Activated T-cell treated with anti-CD3 and anti-CD28 coated beads, Interleukin-2, amount 50 U/mL, for 48 hours (primary cell): ENCODE data around the gene DGUOK.
"Not testable (repeated sequence)": the region's sequence is repeated elsewhere in the genome, so short reads cannot be mapped to it uniquely, and the experiment has no call there.

Experiments used
- DNase-seq, 2 experiments: peaks; one replicate each; pipeline ENCODE4 v3.0.0-alpha.2; 2020

The DGUOK gene

DNA sequence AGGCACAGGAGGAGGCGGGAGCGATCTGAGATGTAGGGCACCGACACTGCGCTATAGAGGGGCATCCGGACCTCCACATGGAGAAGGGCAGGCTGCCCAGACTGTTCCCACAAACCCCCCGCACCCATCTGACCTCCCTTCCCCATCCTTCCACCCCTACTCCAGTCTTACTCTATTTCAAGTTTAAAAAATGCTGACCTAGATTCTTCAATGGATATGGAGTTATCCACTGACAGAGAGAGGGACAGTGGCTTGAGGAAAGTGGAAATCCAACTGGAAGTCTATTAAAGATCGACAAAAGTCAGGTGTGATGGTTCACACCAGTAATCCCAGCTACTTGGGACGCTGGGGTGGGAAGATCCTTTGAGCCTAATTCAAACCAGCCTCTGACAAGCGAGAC, 5.1 kb upstream of the DGUOK start:
- no peak for DNase-seq

GRCh38 chr2:73922681-73923080, 4.0 kb upstream of the DGUOK start:
- DNase-seq: no peak

DNA sequence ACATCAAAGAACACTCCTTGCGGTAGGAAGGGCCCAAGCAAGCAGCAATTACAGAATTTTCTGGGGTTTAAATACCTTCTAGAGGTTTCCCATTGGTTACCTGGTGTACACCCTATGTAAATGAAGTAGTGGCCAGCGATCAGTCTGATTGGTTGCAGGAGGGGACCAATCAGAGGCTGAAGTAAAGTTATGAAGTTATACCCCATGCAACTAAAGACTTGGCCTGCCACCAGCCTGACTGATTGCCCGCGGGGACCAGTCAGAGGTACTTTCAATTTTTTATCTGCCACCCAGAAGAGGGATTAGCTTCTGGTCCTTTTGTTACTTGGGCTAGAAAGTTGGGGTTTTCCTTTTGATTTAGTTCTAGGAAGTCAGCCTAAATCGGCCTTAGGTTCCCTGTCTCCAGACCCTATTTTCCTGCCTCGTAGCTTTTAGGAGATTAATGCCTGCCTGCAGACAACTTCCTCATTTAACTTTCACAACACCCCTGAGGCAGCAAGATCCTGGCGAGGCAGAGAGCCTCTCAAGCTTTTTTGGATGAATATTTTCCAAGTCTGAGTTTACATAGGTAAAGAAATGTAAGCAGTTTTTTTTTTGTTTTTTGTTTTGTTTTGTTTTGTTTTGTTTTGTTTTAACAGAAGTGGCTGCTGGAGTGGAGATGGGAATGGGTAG, 1.5 kb upstream of the DGUOK start:
- DNase-seq: no peak

- peak in 1 of 2 experiments; percentile 28 for DNase-seq
Measured at GRCh38 chr2:73925853-73926492, 707 bp upstream of the DGUOK start.

DNA sequence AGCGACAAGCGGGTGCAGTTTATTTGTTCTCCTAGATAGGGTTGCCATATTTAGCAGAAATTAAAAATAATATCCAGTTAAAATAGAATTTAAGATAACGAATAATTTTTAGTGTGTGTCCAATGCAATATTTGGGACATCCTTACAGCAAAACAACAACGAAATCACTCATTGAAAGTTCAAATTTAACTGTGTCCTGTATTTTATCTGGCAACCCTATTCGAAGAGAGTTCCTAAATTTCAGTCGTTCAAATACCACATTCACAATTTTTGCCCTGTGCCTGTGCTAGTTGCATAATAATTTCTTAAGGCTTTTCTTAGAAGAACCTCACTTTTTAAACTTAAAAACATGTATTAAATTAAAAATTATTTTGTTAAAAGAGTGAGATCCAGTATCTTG, 664 bp downstream of the DGUOK start:
- DNase-seq: no peak

DNA sequence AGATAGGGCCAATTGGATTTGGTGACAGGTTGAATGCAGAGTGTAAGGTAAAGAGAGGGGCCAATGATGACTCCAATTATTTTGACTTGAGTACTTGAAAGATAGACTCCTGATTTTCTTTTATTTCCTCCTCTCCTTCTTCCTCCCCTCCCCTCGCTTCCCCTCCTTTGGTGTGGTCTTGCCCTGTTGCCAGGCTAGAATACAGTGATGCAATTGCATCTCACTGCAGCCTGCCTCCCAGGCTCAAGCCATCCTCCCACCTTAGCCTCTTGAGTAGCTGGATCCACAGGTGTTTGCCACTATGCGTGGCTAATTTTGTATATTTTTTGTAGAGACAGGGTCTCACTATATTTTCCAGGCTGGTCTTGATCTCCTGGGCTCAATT, 2.3 kb downstream of the DGUOK start:
- DNase-seq: no peak

DNA sequence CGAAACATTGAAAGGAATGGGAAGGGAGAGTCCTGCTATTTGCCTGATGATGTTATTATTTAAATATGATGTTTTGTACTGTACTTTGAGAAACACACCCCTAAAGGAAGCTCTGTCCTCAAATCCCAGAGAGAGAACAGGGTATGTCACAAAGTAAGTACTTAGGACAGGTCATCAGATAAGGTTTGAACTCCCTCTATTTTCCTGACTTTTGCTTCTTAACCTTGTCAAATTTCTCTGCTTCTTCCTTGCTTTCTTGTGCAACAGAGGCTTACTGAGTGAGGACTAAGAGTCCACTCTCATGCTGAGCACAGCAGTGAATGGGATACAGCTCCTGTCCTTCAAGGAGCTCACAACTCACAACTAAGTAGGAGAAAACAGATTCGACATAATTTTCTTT, 3.7 kb downstream of the DGUOK start:
- no peak for DNase-seq

- DNase-seq: peak; percentile 57 to 68
Measured at GRCh38 chr2:73931531-73932500, 5.1 kb downstream of the DGUOK start.

- DNase-seq: no peak
Measured at GRCh38 chr2:73933194-73933593, 6.5 kb downstream of the DGUOK start.

GRCh38 chr2:73935641-73936040, 9.0 kb downstream of the DGUOK start:
- no peak for DNase-seq

- no peak for DNase-seq
Measured at GRCh38 chr2:73937103-73937885, 10.6 kb downstream of the DGUOK start.

DNA sequence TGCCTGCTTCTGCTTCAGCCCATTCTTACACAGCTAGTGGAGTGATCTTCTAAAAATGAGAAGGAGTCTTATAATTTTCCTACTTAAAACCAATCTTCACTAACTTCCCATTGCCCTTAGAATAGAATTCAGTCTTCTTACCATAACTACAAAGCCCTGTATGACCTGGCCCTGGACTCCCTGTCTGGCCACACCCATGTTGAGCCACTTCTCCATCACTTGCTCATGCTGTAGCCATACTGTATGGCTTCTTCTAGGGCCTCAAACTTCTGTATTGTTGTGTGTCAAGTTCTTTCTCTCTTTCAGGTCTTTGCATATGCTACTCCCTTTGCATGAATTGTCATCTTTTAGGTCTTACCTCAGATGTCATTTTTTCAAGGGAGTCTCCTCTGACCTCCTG, 11.2 kb downstream of the DGUOK start:
- no peak for DNase-seq

- DNase-seq: peak in 1 of 2 experiments; percentile 41
Measured at GRCh38 chr2:73938718-73939352, 12.2 kb downstream of the DGUOK start.

DNA sequence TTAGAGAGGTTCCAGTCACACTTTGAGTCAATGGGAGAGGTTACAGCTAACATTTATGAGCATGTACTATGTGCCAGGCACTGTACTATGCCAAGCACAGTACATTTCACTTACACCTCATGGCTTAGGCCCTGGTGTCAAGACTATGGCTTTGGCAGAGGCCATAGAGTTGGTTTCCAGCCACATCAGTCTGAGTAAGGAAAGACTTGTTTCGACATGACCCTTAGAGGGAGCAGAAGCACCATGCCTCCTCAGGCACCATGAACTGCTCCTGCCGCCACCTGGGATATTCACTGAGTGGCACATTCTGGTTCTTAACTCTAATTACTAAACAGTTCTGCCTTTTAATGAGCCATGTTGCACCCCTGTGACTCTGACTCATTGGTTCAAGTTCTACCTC, 12.7 kb downstream of the DGUOK start:
- DNase-seq: peak; percentile 51 to 61

DNA sequence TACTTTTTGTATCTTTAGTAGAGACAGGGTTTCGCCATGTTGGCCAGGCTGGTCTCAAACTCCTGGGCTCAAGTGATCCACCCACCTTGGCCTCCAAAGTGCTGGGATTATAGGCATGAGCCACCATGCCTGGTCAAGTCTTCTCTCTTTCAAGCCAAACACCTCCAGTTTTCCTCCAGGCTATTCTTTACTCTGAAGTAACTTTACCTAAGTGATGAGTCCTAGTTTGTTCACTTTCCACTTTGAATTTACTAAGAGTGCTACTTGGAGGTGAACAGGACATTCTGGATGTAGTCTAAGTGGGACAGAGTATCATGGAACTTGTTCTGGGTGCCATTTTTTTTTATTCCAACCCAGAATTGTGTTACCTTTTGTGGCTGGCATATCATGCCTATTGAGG, 13.4 kb downstream of the DGUOK start:
- not testable (repeated sequence) for DNase-seq

- no peak for DNase-seq
Measured at GRCh38 chr2:73942664-73943063, 16.0 kb downstream of the DGUOK start.

DNA sequence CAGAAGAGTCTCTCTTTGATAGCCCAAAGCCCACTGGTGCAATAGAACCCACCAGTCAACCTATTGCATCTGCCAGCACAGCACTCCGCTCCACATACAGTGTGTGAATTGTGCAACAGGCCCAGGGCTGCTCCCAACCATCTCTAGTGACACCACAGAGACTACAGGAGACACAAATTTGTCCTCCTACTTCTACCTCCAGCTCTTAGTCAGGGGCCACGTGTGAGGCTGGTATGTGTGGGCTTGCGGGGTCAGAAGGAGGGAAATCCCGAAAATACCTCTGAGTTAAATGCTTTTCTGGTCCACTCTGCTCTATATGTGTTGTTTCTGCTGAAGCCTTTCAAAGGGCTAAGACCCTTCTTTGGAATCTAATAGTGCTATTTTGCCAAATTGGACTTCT, 18.0 kb downstream of the DGUOK start:
- peak; percentile 49 to 60 for DNase-seq

DNA sequence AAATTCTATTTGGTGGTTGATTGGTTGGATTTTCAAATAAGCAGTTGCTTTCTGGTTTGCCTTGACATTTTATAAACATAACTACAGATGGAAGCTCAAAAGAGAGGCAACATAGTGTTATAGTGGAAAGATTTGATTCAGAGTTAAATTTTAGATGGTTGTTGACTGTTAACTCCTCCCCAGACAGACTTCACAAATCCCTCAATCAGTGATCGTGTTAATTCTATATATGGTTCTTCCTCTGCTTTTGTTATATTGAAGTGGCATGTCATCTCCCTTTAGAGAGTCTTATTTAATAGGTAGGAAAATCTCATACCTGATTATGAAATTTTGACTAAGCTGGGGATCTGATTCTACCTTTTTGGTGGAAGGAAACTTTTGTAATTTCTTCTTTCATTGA, 19.5 kb downstream of the DGUOK start:
- no peak for DNase-seq

DNA sequence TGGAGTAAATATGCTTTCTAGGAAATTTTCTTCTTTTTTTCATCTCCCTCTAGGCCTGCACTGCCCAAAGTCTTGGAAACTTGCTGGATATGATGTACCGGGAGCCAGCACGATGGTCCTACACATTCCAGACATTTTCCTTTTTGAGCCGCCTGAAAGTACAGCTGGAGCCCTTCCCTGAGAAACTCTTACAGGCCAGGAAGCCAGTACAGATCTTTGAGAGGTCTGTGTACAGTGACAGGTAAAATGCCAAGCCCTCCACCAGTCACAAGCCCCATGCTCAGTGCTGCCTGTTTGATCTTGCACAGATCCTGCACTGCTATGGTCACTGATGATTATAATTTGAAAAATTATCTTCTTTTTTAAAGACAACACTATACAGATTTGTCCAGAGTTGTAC, 20.0 kb downstream of the DGUOK start:
- DNase-seq: no peak

DNA sequence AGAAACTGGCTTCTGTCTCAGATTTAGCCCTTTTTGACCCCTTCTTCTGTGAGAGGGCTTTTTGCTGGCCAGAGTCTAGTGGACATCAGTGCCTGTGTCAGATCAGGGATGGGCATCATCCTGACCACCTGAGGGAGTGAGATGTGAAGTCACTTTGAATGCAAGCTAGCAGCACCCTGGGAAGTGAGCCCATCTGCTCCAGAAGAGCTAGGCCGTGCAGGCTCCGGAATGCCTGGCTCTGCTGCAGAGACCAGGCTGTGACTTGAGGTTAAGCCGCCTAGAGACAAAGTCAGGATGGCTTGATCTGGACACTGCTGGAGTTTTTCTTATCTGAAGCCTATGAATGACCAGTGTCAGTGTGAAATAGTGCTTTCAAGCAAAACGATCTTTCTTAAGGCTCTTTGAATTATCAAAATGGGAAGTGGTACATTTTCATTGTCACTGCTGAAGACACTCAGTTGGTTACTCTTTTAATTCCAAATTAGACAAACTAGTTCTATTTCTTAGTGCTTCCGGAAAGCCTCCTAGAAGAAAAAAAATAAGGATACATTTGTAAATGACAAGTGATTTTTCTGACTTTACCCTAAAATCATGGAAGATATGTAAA, 20.8 kb downstream of the DGUOK start:
- no peak for DNase-seq

DNA sequence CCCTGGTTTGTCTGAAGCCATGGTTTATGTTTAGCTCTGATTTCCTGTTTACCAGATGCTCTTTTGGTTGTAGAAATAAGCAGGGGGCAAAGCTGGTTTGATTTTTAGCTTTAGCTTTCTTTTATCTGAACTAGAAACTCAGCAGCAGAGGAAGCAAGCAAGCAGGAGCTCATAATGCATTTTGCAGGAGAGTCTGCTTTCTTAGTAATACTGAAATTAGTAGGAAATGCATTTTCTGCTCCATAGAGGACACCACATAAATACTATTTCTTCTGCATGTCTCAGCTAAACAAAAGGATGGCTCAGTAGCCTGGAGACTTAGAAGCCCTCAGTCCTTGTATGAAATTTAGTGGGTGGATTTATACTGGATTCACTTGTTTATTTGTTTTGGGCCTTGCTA, 23.1 kb downstream of the DGUOK start:
- no peak for DNase-seq
